Central memory CD8-positive, alpha-beta T cell (primary cell): ENCODE measurements around the gene PGA5.

Experiments
- ATAC-seq: fragments of 150-1000 bp; cut with Tn5 transposase; replicated peaks from 2 replicates; pipeline ENCODE4 v1.10.0; 2022; ENCODE audit warnings: mild to moderate bottlenecking, moderate FRiP score, moderate number of reproducible peaks; ENCODE audit not compliant: poor library complexity, severe bottlenecking; ENCODE audit errors: extremely low read depth
- DNase-seq, 2 donors: peaks; one replicate each; pipeline ENCODE4 v3.0.0; 2021; ENCODE audit warnings: low spot score in 2 of 2
- H3K27ac Mint-ChIP-seq: one replicate; pipeline ENCODE4 v1.8.0; 2022; ENCODE audit warnings: low read depth, mild to moderate bottlenecking, moderate library complexity, mixed read lengths
- H3K27me3 Mint-ChIP-seq: one replicate; pipeline ENCODE4 v1.8.0; 2022; ENCODE audit warnings: mixed read lengths
- H3K36me3 Mint-ChIP-seq: one replicate; pipeline ENCODE4 v1.8.0; 2022; ENCODE audit warnings: mild to moderate bottlenecking, moderate library complexity, mixed read lengths; ENCODE audit not compliant: insufficient read depth
- H3K4me1 Mint-ChIP-seq: one replicate; pipeline ENCODE4 v1.8.0; 2022; ENCODE audit warnings: mixed read lengths
- H3K4me3 Mint-ChIP-seq: one replicate; pipeline ENCODE4 v1.8.0; 2022; ENCODE audit warnings: mild to moderate bottlenecking, moderate library complexity, mixed read lengths
- H3K9me3 Mint-ChIP-seq: one replicate; pipeline ENCODE4 v1.8.0; 2022; ENCODE audit warnings: mixed read lengths

The PGA5 gene

GRCh38 chr11:61297341-61297740 is 56.4 kb downstream of the PGA5 start:
- Mint-ChIP-seq H3K4me3 (peak overlapping the region; percentile 23), H3K36me3 (peaks cover 23% of the 10 kb centered on the region), H3K9me3 (no peaks in the 10 kb centered on the region), H3K27me3 (peaks cover 20% of the 10 kb centered on the region), H3K27ac (no peak overlapping the region), H3K4me1 (peaks cover 36% of the 10 kb centered on the region)
- ATAC-seq (no peak), DNase-seq (no peak)

DNA sequence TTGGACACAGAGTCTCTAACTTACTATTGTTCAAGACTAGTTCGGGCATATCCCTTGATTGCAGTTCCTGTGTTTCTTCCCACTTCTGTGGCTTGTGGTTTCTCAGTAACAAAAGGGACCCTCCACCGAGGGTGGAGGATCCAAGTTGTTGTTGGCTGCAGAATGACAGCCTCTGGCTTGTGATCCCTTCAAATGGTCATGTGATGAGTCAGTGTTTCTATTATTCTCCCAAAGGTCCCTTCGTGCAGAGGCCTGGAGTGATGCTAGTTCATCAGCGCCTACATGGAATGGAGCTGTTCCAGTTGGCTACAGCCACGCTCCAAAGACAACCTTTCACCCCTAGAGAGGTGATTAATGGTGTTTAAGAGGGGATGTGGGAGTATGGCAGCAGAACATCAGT is 56.8 kb downstream of the PGA5 start:
- Mint-ChIP-seq H3K27ac (no peak overlapping the region), H3K9me3 (no peaks in the 10 kb centered on the region), H3K27me3 (peaks cover 16% of the 10 kb centered on the region), H3K4me1 (peaks cover 36% of the 10 kb centered on the region), H3K36me3 (peaks cover 27% of the 10 kb centered on the region), H3K4me3 (no peak overlapping the region)
- DNase-seq (no peak), ATAC-seq (no peak)

DNA sequence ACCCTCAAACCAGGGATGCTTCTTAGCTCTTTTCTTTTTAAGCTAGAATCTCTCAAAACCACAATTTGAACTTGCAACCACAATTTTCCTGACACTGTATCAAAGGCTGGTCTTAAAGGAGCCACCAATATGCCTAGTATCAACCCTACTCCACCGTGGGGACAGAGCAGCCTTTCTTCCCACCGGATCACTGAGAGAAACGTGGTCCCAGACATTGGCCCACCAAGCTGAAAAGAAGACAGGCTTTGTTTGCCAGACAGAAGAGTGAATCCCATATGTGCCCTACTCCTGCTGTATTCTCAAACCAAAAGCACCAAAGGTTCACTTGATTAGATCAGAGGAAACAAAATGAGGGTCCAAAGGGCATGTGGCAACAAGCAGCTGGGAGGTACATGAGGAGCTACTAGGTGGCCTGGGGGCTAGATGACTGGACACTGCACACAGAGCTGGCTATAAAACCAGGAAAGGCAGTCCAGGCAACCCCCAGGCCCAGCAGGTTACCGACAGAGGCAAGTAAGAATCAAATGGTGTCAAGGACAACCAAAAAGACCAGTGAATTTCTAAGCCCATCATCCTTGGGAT is 57.8 kb downstream of the PGA5 start:
- DNase-seq = no peak
- Mint-ChIP-seq H3K4me3 (no peak overlapping the region), H3K27me3 (peaks cover 6% of the 10 kb centered on the region), H3K36me3 (peaks cover 33% of the 10 kb centered on the region), H3K9me3 (no peaks in the 10 kb centered on the region), H3K27ac (peak overlapping the region; percentile 12), H3K4me1 (peaks cover 30% of the 10 kb centered on the region)
- ATAC-seq = no peak
